Neural cell (in vitro differentiated cells): Measurements from ENCODE around the gene FRMD4A. TPM values are rescaled to one million over a fixed set of nuclear protein-coding genes. Genes with fewer than 3 reads are reported as not detected.

Source experiments
- H2AFZ ChIP-seq: fragments of 200-600, 300-800 bp; sonication (generic), shearing (Covaris generic); 2 replicates; pipeline ENCODE4 v1.6.0; 2014; ENCODE audit warnings: low read depth, mild to moderate bottlenecking, antibody characterized with exemption, low read length, moderate library complexity
- H3F3A ChIP-seq: fragments of 200-600 bp; shearing (Covaris generic); 2 replicates; pipeline ENCODE4 v1.6.1; 2016; ENCODE audit warnings: mild to moderate bottlenecking, moderate library complexity, mixed read lengths, antibody characterized with exemption, low read length; ENCODE audit not compliant: insufficient read depth, poor library complexity, severe bottlenecking
- H3K27ac ChIP-seq: fragments of 200-600, 300-800 bp; sonication (generic), shearing (Covaris generic); 2 replicates; pipeline ENCODE4 v1.5.1; 2014; ENCODE audit warnings: mild to moderate bottlenecking, low read length, moderate library complexity
- H3K27me3 ChIP-seq: fragments of 300-800, 200-600 bp; sonication (generic), shearing (Covaris generic); 2 replicates; pipeline ENCODE4 v1.6.0; 2014; ENCODE audit warnings: mild to moderate bottlenecking, low read depth, low read length, moderate library complexity; ENCODE audit not compliant: insufficient read depth
- H3K36me3 ChIP-seq: fragments of 300-800, 200-600 bp; sonication (generic), shearing (Covaris generic); 2 replicates; pipeline ENCODE4 v1.5.1; 2014; ENCODE audit warnings: mild to moderate bottlenecking, antibody characterized with exemption, low read length, moderate library complexity; ENCODE audit not compliant: insufficient read depth
- H3K4me2 ChIP-seq: fragments of 300-800, 200-600 bp; sonication (generic), shearing (Covaris generic); 2 replicates; pipeline ENCODE4 v1.6.0; 2014; ENCODE audit warnings: mild to moderate bottlenecking, low read length
- H3K4me3 ChIP-seq: fragments of 300-800, 200-600 bp; sonication (generic), shearing (Covaris generic); 2 replicates; pipeline ENCODE4 v1.5.1; 2014; ENCODE audit warnings: mild to moderate bottlenecking, low read length, moderate library complexity
- H3K79me2 ChIP-seq: fragments of 200-600 bp; shearing (Covaris generic); replicated peaks from 2 replicates; pipeline ENCODE4 v1.6.0; 2014; ENCODE audit warnings: mild to moderate bottlenecking, low read length, moderate library complexity; ENCODE audit not compliant: insufficient read depth
- H3K9ac ChIP-seq: fragments of 300-800, 200-600 bp; sonication (generic), shearing (Covaris generic); 2 replicates; pipeline ENCODE4 v1.6.1; 2016; ENCODE audit warnings: mild to moderate bottlenecking, low read length, mixed read lengths
- H3K9me2 ChIP-seq: fragments of 200-600 bp; shearing (Covaris generic); 2 replicates; pipeline ENCODE4 v1.6.1; 2016; ENCODE audit warnings: mild to moderate bottlenecking, low read length, mixed read lengths; ENCODE audit not compliant: insufficient read depth
- H3K9me3 ChIP-seq: fragments of 200-600, 300-800 bp; sonication (generic), shearing (Covaris generic); 2 replicates; pipeline ENCODE4 v1.6.1; 2016; ENCODE audit warnings: mild to moderate bottlenecking, mixed run types, low read length, moderate library complexity, mixed read lengths
- H4K20me1 ChIP-seq: fragments of 200-600 bp; shearing (Covaris generic); 2 replicates; pipeline ENCODE4 v1.6.1; 2016; ENCODE audit warnings: mild to moderate bottlenecking, mixed run types; ENCODE audit not compliant: insufficient read depth
- EP300 ChIP-seq: fragments of 450-650 bp; conservative IDR thresholded peaks from 2 replicates; pipeline ENCODE4 v1.6.1; 2014; ENCODE audit warnings: antibody characterized with exemption, mild to moderate bottlenecking, moderate library complexity; ENCODE audit not compliant: poor library complexity, severe bottlenecking
- EZH2 ChIP-seq: fragments of 200-600, 300-800 bp; shearing (Covaris generic), sonication (generic); IDR thresholded peaks from 2 replicates; pipeline ENCODE4 v1.6.1; 2014; ENCODE audit warnings: antibody characterized with exemption, low read length, borderline replicate concordance, mild to moderate bottlenecking; ENCODE audit not compliant: insufficient read depth, poor library complexity, severe bottlenecking
- MXI1 ChIP-seq: fragments of 450-650 bp; conservative IDR thresholded peaks from 2 replicates; pipeline ENCODE4 v1.6.1; 2014; ENCODE audit warnings: antibody characterized with exemption, mild to moderate bottlenecking; ENCODE audit not compliant: poor library complexity, severe bottlenecking
- POLR2AphosphoS5 ChIP-seq: IDR thresholded peaks from 2 replicates; pipeline ENCODE4 v1.6.1; 2012
- RAD21 ChIP-seq: fragments of 450-650 bp; conservative IDR thresholded peaks from 2 replicates; pipeline ENCODE4 v1.6.1; 2014; ENCODE audit warnings: antibody characterized with exemption, mild to moderate bottlenecking, moderate library complexity
- SMC3 ChIP-seq: fragments of 450-650 bp; conservative IDR thresholded peaks from 2 replicates; pipeline ENCODE4 v1.6.1; 2014; ENCODE audit warnings: antibody characterized with exemption, mild to moderate bottlenecking, moderate library complexity; ENCODE audit not compliant: poor library complexity
- TAF1 ChIP-seq: IDR thresholded peaks from 2 replicates; pipeline ENCODE4 v1.6.1; 2012; ENCODE audit warnings: low read depth
- polyA plus RNA-seq: library from polyadenylated mRNA; depleted of rRNA; stranded (reverse); fragments of >200 nt; gene quantifications from 2 replicates; pipeline ENCODE4 v1.2.3, GENCODE V29; 2014
- TF ChIP-seq, protein P1 (sequence below): fragments of 450-650 bp; IDR thresholded peaks from 2 replicates; pipeline ENCODE4 v1.5.1; 2014; ENCODE audit warnings: antibody characterized with exemption, mild to moderate bottlenecking, moderate library complexity; ENCODE audit not compliant: poor library complexity, severe bottlenecking
- TF ChIP-seq, protein P2 (sequence below): IDR thresholded peaks from 2 replicates; pipeline ENCODE4 v1.6.1; 2012; ENCODE audit warnings: borderline replicate concordance

FRMD4A gene
- polyA plus RNA-seq, 1 donor from 2014 or later = 36.5 TPM

DNA sequence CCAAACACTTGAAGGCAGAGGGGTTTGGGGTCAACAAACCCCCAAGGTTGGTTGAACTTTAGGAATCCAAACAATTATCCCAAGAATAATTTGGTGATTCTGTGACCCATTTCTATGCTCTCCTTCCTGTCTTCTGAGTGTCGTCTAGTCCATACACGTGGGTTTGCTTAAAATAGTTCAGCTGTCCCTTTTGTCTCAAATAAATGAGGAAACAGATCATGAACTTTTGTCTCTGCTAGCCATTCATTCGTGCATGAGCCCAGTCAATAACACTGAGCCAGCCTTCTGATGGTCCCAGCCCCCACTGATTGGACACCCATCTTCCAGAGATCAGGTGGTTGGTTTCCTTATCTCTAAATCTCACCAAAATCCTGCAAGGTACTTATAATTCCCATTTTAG lies 488.6 kb downstream of the FRMD4A start:
- H3K9me2 ChIP-seq = no peaks in the 10 kb centered on the region
- no peak overlapping the region for H3K9ac ChIP-seq
- H3K4me2 ChIP-seq = no peak overlapping the region
- TF ChIP-seq SMC3 (no peak), EZH2 (no peak), TAF1 (no peak), POLR2AphosphoS5 (no peak), EP300 (no peak), MXI1 (no peak), RAD21 (no peak)
- TF ChIP-seq, protein P1, sequence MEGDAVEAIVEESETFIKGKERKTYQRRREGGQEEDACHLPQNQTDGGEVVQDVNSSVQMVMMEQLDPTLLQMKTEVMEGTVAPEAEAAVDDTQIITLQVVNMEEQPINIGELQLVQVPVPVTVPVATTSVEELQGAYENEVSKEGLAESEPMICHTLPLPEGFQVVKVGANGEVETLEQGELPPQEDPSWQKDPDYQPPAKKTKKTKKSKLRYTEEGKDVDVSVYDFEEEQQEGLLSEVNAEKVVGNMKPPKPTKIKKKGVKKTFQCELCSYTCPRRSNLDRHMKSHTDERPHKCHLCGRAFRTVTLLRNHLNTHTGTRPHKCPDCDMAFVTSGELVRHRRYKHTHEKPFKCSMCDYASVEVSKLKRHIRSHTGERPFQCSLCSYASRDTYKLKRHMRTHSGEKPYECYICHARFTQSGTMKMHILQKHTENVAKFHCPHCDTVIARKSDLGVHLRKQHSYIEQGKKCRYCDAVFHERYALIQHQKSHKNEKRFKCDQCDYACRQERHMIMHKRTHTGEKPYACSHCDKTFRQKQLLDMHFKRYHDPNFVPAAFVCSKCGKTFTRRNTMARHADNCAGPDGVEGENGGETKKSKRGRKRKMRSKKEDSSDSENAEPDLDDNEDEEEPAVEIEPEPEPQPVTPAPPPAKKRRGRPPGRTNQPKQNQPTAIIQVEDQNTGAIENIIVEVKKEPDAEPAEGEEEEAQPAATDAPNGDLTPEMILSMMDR = no peak
- TF ChIP-seq, protein P2, sequence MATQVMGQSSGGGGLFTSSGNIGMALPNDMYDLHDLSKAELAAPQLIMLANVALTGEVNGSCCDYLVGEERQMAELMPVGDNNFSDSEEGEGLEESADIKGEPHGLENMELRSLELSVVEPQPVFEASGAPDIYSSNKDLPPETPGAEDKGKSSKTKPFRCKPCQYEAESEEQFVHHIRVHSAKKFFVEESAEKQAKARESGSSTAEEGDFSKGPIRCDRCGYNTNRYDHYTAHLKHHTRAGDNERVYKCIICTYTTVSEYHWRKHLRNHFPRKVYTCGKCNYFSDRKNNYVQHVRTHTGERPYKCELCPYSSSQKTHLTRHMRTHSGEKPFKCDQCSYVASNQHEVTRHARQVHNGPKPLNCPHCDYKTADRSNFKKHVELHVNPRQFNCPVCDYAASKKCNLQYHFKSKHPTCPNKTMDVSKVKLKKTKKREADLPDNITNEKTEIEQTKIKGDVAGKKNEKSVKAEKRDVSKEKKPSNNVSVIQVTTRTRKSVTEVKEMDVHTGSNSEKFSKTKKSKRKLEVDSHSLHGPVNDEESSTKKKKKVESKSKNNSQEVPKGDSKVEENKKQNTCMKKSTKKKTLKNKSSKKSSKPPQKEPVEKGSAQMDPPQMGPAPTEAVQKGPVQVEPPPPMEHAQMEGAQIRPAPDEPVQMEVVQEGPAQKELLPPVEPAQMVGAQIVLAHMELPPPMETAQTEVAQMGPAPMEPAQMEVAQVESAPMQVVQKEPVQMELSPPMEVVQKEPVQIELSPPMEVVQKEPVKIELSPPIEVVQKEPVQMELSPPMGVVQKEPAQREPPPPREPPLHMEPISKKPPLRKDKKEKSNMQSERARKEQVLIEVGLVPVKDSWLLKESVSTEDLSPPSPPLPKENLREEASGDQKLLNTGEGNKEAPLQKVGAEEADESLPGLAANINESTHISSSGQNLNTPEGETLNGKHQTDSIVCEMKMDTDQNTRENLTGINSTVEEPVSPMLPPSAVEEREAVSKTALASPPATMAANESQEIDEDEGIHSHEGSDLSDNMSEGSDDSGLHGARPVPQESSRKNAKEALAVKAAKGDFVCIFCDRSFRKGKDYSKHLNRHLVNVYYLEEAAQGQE = no peak
- no peaks in the 10 kb centered on the region for H3F3A ChIP-seq
- peaks cover 2% of the 10 kb centered on the region for H3K79me2 ChIP-seq
- no peak overlapping the region for H2AFZ ChIP-seq
- no peak overlapping the region for H3K4me3 ChIP-seq
- H3K9me3 ChIP-seq = no peaks in the 10 kb centered on the region
- H3K36me3 ChIP-seq = no peaks in the 10 kb centered on the region
- H3K27ac ChIP-seq = no peak overlapping the region
- H3K27me3 ChIP-seq = no peaks in the 10 kb centered on the region
- no peaks in the 10 kb centered on the region for H4K20me1 ChIP-seq

DNA sequence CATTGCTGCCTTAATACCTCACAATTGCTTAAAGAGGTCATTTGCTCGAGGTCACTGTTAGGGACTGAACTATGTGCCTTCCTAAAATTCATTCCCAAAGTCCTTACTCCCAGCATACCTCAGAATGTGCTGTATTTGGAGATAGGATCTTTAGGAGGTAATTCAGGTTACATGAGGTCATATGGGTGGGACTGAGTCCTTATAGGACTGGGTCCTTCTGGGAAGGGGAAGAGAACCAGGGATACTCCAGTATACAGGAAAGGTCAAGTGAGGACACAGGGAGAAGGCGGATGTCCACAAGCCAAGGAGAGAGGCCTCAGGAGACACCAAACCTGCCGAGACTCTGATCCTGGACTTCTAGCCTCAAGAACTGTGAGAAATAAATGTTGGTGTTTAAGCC lies 490.7 kb downstream of the FRMD4A start:
- Histone ChIP-seq H3K36me3 (no peaks in the 10 kb centered on the region), H3K9ac (no peak overlapping the region), H3K9me3 (no peaks in the 10 kb centered on the region), H3K4me3 (no peak overlapping the region), H3K9me2 (no peaks in the 10 kb centered on the region), H3K27me3 (no peaks in the 10 kb centered on the region), H3K4me2 (no peak overlapping the region), H2AFZ (no peak overlapping the region), H3K79me2 (peaks cover 2% of the 10 kb centered on the region), H3F3A (no peaks in the 10 kb centered on the region), H4K20me1 (no peaks in the 10 kb centered on the region), H3K27ac (no peak overlapping the region)
- TF ChIP-seq, protein P1 = no peak
- no peak for TF ChIP-seq SMC3
- no peak for TF ChIP-seq TAF1
